NCI-H524 treated with DMSO at 0.1 percent for 48 hours (cell line): ENCODE results near the gene FAM241A.
"Not testable (repeated sequence)": the region's sequence is repeated elsewhere in the genome, so short reads cannot be mapped to it uniquely, and the experiment has no call there.

Experiments
- DNase-seq: peaks from one replicate; lab custom pipeline; 2025; lab: John Stamatoyannopoulos, UW

The FAM241A gene

GRCh38 chr4:112138538-112138937 is 6.7 kb upstream of the FAM241A start:
- DNase-seq = no peak

- DNase-seq = no peak
These were observed 4.7 kb upstream of the FAM241A start for GRCh38 chr4:112140536-112140935.

DNA sequence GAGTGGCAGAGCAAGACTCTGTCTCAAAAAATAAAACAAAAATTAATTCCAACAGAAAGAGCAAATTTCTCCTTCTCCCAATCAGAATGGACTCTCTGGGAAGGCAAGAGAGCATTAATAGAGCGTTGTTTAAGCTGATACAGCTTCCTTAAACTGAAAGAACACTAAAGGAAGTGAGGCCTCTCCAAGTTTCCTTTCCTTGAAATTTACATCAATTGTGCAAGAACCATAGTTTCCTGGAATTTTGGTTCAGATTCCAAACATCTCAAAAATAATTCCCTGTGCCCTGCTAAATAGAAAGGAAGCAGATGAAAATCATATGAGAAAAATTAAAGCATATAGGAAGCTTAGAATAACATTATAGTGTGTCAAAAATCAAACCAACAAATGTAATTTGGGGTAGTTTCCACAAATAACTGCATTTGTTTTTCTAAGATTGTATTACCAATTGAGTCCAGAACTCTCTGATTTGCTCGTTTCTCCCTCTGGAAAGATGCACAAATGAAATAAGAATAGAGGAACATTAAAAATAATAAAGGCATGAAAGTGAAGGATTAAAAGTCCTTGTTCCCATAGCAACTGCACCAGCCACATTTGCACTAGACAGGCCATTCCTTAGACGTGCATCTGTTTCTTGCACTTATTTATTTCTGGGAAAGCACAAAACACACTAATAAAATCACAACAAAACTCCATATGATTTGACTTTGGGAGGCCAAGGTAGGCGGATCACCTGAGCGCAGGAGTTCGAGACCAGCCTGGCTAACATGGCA is 3.7 kb upstream of the FAM241A start:
- DNase-seq = no peak

GRCh38 chr4:112142182-112142581 is 3.1 kb upstream of the FAM241A start:
- no peak for DNase-seq

DNA sequence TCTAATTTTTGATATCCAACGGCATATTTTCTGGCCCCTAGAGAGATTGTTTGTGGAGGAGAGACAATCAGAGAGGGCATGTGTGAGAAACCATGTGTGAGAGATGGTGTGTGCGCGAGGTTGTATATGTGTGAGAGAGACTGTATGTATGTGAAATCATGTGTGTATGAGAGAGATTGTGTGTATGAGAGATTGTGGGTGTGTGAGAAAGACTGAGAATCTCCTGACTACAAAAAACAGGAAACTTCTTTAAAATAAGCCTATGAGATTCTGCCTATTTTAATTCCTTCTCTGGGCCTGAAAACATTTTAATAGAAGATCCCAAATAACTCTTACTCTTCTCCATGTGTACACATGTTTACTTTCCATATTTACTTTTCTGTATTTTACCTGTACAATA is 1.5 kb upstream of the FAM241A start:
- DNase-seq = no peak

DNA sequence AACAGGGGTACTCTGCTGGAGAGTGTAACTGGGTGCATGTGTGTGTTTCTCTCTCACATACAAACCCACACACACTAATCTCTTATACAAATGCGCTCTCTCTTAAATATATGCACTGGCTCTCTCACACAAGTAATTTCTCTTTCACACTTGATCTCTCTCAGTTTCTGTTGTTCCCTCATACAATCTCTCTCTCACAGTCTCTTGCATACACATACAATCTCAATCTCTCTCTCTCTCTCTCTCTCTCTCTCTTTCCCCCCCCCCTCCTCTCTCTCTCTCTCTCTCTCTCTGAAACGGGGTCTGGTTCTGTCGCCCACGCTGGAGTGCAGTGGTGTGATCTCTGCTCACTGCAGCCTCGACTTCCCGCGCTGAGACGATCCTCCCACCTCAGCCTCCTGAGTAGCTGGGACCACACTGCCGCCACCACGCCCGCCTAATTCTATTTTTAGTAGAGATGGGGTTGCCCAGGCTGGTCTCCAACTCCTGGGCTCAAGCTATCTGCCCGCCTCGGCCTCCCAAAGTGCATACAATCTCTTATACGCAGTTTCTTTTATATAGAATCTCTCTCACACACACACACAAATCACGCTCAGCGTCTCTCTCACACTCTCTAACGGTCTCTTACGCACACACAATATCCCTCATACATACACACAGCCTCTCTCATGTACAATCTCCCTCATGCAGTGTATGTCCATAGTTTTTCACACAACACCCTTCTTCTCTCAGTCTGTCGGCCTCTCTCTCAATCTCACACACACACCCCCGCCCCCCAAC is 518 bp upstream of the FAM241A start:
- DNase-seq = no peak

DNA sequence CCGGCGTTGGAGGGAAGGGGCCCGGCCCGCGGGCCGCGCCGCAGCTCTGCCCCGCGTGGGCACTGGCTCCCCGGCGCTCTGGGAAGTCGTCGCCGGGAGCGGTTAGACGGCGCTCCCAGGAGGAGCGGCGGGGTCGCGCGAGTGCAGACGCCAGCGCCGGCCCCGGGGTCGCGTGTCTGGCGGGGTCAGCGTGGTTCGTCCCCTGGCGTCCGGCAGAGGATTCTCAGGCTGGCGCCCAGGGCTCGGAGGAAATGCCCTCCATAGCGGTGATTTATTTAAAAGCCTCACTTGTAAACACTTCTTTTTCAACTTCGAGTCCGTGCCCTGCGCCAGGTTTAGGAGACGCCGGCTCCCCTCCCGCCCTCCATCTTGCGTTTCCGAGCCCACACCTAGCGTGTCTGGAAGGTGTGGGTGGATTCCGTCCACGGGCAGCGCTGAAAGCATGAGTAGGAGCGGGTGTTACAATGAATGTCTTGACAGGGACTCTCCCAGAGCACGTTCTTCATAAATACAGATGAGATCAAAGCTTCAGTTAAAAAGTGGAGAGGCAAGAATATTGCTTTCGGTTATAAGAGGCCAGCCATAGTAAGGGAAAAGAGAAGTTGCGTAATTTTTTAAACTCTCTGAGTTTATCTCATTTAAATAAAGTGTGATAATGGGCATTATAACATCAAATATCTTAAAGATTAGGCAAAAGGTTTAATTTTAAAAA is 692 bp downstream of the FAM241A start:
- no peak for DNase-seq

GRCh38 chr4:112146502-112146813 is 1.2 kb downstream of the FAM241A start:
- no peak for DNase-seq

DNA sequence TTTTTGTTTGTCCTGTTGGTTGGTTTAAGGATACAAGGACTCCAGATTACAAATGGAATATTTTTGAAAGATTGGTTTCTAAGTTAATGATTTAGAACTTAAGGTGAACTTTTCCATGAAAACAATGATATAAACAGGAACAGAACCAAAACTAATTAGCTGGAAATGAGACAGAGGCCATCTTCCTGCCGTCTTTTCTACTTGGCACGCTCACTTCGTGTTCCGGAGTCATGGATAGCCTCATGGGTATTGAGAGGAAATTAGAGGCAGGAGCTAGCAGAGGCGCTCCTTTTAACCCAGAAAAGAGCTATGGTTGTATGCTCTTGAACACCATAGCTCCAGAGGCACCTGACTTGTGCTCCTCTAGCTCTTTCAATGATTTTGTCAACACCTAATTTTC is 2.4 kb downstream of the FAM241A start:
- no peak for DNase-seq

- no peak for DNase-seq
These were observed 5.7 kb downstream of the FAM241A start for GRCh38 chr4:112150920-112151319.

DNA sequence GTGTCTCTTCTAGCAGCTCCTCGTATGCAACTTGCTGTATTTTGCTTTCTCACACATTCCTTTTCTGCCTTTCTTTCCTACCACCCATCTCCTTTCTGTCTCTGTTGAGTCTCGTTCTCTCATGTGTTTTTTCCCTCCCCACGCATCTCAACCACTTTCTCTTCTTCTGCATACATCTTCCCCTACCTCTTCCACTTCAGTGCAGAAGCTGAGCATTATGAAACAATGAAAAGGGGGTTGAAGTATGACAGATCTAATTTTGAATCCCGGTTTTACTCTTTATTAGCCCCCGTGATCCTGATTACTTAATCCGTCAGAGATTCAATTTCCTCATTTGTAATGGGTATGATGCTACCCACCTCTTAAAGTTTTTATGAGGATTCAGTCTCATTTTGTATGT is 7.3 kb downstream of the FAM241A start:
- DNase-seq = no peak

- no peak for DNase-seq
These were observed 8.0 kb downstream of the FAM241A start for GRCh38 chr4:112153211-112153791.

DNA sequence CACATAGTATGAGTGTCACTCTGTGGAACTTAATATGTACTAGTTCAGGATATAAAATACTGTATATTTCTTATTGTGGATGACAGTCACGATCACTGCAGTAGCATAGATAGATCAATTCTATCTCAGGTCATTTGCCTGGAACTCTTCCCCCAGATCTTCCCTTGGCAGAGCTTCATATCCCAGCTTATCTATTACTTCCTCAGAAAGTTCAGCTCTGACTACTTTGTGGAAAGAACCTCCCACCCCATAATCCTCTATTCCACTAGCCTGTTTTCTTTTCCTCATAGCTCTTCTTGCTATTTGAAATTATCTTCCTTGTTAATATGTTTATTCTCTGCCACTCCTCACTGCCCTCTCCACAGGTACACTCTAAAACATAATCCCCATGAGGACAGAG is 10.9 kb downstream of the FAM241A start:
- DNase-seq = no peak

- DNase-seq = no peak
These were observed 11.3 kb downstream of the FAM241A start for GRCh38 chr4:112156553-112156952.

DNA sequence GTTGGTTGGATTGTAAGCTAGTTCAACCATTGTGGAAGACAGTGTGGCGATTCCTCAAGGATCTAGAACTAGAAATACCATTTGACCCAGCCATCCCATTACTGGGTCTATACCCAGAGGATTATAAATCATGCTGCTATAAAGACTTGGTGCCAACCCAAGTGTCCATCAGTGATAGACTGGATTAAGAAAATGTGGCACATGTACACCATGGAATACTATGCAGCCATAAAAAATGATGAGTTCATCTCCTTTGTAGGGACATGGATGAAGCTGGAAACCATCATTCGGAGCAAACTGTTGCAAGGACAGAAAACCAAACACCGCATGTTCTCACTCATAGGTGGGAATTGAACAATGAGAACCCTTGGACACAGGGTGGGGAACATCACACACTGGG is 18.5 kb downstream of the FAM241A start:
- DNase-seq = not testable (repeated sequence)

GRCh38 chr4:112167794-112168193 is 22.5 kb downstream of the FAM241A start:
- no peak for DNase-seq

DNA sequence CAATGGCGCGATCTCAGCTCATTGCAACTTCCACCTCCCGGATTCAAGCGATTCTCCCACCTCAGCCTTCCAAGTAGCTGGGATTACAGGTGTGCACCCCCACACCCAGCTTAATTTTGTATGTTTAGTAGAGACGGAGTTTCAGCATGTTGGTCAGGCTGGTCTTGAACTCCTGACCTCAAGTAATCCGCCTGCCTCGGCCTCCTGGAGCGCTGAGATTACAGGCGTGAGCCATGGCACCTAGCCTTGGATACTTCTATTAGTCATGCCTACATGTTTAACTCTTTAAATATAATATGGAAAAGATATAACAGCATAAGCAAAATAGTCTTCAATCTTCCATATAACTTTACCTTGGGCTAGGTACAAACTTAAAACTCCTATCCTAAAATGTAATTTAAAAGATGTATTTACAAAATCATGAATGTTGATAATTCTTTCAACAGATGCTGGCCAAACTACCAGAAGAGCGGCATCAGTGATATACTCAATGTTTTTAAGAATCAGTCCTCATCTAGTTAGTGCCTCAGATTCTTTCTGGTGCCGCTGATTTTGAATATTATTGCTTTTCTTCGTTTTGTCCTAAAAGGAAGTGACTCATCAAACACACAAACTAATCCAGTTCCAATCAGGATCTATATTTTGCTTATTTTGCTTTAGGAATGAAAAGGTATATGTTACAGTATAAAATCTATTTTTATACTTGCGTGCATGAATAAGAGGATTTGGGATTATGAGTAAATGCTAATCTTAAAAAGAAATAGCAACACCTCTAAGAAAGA is 23.7 kb downstream of the FAM241A start:
- no peak for DNase-seq

DNA sequence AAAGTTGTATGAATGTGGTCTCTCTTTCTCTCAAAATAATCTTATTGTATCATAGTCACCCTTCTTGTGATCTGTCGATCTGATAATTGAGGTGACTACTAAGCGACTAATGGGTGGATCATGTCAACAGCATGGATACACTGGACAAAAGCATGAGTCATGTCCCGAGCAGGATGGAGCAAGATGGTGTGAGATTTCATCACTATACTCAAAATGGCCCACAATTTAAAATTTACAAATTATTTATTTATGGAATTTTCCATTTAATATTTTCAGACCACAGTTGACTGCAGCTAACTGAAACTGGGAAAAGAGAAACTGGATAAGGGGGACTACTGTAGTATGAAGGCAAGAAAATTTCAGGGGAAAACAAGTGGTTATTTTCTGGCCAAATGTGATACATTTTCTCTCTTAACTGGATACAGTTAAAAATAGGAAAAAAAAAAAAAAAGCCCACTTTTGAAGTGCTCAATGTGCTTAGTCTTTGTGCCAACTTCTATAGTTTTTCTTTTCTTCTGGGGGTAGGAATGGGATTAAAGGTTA is 25.3 kb downstream of the FAM241A start:
- DNase-seq = no peak

GRCh38 chr4:112171051-112171763 is 26.0 kb downstream of the FAM241A start:
- not testable (repeated sequence) for DNase-seq

DNA sequence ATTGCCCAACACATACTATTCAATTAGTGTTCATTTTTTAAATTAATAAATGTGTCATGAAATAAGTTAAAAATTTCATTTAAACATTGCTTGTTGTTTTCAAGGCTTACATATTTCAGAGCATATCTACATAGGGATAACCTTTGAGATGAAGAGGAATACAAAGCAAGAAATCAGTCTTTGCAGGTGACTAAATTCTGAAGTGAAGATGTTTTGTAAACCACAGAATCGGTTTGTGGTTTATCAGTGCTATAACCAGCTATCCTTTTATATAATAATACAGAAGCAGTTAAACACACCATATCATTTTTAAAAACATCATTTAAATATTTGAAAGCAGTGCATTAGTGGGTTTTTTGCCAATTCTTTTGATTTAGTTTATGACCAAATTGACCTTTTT is 26.9 kb downstream of the FAM241A start:
- no peak for DNase-seq
